Stimulated activated CD8-positive, alpha-beta memory T cell treated with anti-CD3 and anti-CD28 coated beads, Interleukin-4, amount 100 ng/mL, for 4 hours (primary cell): ENCODE measurements around the gene ASPA.
"Not testable (repeated sequence)": the region's sequence is repeated elsewhere in the genome, so short reads cannot be mapped to it uniquely, and the experiment has no call there.

Experiments used
- DNase-seq, 2 donors: peaks; one replicate each; pipeline ENCODE4 v3.0.0-alpha.2; 2020; ENCODE audit warnings: low read depth in 2 of 2, low spot score in 1 of 2

The ASPA gene

DNA sequence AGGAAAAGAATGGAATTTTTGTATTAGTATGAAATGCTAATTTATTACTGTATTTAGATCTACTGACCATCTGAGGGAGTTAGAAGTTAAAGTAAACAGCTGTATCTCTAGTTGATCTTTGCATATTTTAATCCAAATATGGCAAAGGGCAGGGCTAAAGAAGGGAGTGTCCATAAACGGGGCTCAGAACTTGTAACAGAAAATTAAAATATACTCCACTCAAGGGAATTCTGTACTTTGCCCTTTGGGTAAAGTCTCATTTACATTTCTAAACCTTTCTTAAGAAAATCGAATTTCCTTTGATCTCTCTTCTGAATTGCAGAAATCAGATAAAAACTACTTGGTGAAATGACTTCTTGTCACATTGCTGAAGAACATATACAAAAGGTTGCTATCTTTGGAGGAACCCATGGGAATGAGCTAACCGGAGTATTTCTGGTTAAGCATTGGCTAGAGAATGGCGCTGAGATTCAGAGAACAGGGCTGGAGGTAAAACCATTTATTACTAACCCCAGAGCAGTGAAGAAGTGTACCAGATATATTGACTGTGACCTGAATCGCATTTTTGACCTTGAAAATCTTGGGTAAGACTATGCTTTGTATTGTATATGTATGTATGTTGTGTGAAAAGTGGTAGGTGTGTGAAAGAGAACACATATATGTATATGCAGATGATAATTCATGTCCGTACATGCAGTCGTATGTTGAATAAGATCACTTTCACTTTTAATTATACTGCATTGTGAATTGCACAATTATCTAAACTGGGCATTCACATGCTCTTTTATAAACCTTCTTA lies at the start of gene ASPA:
Gene ASPA (plus strand): TSS at position 186 of the 799 bp plus-strand sequence. CDS start 163 bp downstream, at position 349.
- DNase-seq: no peak

DNA sequence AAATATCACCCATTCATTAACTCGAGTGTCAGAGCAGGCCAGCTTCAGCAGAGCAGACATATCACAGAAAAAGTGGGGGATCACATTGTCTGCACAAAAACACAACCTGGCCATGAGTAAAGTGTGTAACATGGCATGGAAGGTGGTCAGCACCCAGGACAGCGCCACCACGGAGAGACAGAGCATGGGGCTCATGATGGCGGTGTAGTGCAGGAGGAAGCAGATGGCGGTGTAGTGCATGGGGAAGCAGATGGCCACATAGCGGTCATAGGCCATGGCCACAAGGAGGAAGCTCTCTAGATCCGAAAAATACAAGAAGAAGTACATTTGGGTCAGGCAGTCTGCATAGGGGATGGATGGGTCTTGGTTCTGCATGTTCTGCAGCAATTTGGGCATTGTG lies 42.6 kb upstream of the ASPA start:
- not testable (repeated sequence) for DNase-seq

DNA sequence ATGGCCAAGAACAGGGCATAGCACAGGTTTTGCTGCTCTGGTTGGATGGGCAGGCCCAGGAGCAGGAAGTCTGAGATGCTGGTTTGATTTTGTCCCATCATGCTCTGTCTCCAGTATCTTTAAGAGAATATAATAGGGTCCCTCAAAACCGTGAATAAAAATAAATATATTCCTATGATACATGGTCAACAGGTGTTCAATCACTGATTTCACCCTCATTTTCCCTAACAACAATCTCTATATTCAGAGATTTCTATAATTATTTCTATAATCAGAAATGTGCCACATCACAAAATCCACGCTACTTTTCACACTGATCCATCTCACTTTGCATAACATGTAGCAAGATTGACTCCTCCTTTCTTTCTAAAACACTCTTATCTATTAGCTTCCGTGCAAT lies 42.1 kb upstream of the ASPA start, which contains the start of gene OR1E2:
Gene OR1E2 (minus strand): TSS at position 101 of the 400 bp plus-strand sequence. CDS start 0 bp downstream, at position 101.
- DNase-seq: no peak

DNA sequence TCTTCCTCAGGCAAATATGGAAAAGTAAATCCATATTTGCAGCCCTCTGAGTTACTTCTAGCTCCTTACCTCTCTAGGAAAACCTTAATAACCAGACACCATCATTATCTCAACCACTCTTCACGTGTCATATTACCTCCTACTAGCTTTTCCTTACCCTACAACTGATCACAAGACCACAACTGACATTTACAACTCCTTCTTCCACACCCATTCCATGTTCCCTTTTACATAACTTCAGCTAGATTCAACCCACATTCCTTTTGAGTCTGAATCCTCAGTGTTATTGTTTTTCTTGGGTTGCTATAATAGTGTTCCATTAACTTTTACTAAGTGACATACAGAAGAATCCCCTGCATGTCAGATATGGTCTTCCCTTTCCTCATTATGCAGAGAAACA lies 37.4 kb upstream of the ASPA start:
- DNase-seq: no peak

DNA sequence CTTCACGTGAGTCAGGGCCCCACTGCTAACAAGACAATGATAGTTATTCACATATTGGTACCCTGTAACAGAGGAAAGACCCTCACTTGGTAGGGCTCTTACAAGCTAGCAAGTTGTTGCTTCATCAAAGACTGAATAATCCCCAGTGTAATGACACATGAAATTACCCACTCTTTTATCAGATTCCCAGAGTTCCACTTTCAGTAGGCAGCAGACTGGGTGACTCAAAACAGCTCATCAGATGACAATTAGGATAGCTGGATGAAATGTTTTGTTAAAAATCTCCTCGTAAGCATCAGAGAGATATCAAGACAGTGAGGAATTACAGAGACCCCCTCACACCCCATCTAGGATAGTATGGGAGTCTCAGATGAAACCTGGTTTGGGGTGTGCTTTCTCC lies 35.3 kb upstream of the ASPA start:
- no peak for DNase-seq

DNA sequence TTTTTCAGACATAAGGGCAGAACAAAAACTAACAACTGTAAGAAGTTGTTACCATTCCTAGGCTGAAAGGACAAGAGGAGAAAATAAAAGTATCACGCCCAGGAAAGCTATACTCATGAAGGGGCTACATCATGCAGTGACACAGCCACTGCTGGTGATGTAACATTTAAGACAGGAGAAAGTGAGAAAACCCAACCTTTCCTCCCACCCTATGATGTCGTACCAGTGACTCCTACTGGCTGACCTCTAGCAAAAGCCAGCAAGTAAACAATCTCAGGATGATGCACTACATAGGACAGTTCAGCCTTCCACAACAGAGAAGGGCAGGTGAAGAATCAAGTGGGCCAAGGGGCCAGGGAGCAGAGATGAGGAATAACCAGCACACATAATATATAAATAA lies 28.2 kb upstream of the ASPA start:
- no peak for DNase-seq

DNA sequence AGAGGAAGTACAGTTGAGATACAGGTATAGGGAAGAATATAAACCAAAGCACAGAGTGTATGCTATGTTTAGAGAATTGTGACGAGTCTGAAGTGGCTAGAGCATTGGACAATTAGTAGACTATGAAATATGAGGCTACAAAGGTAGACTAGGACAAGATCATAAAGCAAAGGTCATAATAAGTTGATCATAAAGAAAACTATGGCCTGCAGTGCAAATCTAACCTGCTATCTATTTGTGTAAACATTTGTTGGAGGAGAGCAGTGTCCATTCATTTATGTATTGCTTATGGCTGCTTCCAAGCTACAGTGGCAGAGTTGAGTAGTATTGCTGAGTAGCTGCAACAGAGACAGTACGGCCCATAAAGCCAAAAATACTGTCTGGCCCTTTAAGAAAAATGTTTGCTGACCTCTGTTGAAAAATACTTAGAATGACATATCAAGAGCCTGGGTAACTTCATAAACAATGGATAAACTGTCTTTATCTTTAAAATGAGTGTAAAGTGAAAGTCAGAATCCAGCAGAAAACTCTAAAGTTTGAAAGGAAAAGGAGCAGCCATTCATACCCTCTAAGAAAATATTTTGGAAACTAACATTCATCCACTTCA lies 27.6 kb upstream of the ASPA start:
- no peak for DNase-seq

DNA sequence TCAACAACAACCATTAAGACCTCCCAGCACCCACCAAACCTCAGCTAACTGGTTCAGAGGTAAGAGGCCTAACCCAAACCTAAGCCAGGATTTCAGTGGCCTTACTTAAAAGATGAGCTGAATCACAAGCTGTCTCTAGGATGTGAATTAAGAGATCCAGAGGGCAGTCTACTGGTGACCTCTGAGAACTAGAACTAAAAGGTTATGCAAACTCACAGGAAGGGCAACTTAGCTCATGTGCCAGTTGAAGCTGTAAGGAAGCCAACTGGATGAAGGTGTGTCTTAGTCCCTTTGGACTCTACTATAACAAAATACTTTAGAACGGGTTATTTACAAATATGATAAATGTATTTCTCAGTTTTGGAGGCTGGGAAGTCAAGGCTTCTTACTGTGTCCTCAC lies 9.4 kb upstream of the ASPA start:
- DNase-seq: not testable (repeated sequence)

DNA sequence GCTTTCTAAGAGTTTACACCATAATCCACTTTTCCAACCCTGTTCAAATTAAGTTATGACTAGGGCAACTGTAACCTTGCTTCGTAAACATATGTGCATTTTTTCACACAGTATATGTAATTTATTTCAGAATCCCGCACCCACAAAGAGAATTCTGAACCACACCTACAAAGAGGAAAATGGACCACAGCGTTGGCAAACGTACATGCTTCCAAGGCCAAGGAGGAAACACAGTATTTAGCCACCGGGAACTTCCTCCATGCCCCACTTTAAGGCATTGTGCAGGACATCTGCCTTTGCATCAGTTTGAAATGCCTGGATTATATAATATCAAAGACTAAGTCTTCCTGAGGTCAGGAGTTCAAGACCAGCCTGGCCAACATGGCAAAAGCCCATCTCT lies 6.3 kb upstream of the ASPA start:
- DNase-seq: no peak

DNA sequence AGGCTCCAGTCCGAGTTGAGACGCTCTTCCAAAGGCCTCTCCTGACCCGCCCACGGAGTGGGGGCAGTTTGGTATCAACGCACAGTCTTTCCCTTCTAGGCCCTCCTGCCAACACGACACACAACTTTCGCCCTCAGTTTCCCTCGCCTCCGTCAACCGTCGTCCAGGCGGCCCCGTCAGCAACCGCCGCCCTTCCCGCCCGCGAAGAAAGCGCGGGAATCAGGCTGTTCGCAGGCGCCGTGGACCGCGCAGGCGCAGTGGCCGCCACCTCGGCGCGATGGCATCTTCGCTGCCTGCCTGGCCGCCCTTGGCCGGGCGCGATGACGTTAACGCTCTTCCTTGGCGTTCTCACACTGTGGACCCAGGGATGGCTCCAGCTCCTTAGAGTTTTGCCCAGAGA lies 4.2 kb upstream of the ASPA start, which contains the start of gene SPATA22:
Gene SPATA22 (minus strand): TSS at position 221 of the 400 bp plus-strand sequence. CDS start 2,494 bp downstream, outside the sequence.
- DNase-seq: no peak

DNA sequence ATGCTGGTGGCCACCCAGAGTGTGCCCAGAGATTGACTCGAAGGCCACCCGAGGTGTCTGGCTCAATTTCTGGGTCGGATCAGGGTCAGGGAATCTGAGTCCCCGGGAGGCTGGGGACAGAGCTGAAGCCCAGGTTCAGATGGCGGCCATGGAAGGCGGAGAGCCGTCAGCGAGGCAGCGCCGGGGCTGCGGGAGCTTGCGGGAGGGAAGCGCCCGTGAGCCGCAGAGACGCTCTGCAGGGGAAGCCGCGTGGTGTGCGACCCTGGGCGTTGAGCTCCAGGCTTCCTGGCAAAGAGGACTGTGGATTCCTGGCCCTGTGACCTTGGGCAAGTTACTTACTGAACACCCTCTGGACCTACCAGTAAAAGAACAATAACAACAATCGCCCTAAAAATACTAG lies 3.7 kb upstream of the ASPA start:
- DNase-seq: no peak

DNA sequence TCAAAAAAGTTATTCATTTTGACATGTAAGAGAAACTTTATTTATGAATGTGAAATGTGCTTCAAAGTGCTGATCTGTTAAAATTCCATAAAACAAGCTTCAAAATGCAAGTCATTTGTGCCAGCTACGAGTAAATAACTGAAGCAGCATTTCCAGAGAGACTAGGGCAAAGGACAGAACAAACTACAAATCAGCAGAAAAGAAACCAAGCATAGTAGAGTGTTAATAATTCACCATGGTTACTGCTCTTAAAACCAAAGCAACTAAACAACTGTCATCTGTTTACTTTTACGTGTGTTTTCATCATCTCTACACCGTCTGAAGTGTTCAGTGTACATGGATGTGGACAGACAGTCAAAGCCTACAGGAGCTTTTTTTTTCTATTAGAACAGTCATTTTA lies 1.6 kb upstream of the ASPA start:
- no peak for DNase-seq

DNA sequence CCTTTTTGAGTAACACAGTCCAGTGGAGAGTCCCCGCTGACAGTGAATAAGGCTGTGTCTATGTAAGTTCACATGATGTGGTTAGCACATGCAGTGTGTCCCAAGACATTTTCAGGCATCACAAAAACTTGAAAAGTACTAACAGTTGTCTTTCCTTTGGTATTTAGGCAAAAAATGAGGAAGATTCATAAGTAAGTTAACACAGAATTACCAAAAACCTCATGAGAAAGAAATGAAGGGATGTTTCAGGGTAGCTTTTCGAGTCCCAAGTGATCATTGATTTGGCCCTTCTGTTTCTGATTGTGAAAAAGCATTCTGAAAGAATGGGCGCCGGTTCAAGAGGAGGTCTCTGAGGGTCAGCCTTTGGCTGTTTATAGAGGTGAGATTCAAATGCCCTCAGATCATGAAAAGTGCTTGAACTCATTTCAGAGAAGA lies 529 bp upstream of the ASPA start:
- no peak for DNase-seq

DNA sequence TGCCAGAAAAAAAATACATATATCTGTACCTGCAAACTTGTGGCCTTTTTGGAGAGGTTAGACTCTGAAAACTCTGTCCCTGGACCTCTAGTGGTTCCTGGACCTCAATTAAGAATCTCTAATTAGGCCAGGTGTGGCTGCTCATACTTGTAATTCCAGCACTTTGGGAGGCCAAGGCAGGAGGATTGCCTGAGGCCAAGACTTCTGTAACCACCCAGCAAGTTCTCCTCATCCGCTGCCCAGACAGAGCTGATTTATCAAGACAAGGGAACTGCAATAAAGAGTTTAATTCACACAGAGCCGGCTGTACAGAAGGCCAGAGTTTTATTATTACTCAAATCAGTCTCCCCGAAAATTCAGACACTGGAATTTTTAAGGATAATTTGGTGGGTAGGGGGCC lies 4.2 kb downstream of the ASPA start:
- no peak for DNase-seq

DNA sequence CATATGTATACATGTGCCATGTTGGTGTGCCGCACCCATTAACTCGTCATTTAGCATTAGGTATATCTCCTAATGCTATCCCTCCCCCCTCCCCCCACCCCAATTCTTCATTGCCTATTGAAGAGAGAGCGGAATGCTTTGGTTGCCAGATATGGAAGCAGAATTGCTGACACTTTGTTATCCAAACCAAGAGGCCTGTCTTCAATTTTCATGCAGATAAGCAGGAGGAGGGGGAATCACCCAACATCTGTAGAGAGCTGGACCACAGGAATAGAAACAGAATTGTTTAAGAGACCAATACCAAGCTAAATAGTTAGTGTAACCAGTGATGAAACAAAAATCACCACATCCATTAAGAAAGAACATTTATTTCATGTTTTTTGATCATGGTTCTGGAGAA lies 7.1 kb downstream of the ASPA start:
- no peak for DNase-seq

DNA sequence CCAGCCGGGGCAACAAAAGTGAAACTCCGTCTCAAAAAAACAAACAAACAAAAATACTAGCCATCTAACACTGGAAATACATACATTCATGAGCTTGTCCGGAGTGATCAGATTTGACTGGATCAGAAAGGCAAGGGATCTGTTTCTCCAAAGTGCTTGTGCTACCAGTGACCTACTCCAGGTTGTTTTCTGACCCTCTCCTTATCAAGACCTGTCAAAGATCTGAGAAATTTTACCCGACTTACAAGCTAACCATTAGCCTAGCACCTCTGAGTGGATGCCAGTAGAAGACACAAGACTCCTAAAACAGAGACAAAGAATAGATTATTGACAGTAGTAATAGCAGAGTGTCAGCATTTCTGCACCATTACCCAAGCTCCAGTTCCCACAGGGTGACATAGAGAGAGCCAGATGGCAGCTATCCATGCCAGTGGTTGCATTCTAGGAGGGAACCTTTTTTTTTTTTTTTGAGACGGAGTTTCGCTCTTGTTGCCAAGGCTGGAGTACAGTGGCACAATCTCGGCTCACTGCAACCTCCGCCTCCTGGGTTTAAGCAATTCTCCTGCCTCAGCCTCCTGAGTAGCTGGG lies 9.8 kb downstream of the ASPA start:
- DNase-seq: no peak

DNA sequence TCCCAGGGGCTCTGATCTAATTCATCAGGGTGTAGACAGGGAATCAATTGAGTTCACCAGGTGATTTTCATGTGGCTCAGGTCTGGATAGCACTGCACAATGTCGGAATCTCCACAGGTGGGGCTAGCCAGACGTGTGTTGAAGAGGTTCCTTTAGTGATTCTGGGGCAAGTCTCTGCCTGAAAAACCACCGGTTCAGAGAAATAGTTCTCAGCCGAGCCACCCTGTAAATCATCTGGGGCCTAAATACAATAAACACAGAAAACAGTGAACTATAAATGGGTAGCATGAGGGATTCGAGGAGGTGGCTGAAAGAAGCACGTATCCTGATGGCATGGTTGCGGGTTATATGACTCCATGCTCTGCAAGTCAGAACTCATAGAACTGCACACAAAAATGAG lies 21.3 kb downstream of the ASPA start:
- no peak for DNase-seq

DNA sequence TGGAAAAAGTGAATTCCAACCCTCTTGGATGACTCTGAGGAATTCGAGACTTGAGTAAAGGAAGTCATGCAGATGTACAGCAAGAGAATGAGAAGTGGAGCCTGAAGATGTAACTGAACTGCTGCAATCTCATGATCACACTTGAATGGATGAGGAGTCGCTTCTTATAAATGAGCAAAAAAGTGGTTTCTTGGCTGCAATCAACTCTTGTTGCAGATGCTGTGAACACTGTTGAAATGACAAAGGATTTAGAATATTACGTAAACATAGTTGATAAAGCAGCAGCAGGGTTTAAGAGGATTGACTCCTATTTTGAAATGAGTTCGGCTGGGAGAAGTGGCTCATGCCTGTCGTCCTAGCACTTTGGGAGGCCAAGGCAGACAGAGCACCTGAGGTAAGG lies 25.5 kb downstream of the ASPA start:
- DNase-seq: no peak

DNA sequence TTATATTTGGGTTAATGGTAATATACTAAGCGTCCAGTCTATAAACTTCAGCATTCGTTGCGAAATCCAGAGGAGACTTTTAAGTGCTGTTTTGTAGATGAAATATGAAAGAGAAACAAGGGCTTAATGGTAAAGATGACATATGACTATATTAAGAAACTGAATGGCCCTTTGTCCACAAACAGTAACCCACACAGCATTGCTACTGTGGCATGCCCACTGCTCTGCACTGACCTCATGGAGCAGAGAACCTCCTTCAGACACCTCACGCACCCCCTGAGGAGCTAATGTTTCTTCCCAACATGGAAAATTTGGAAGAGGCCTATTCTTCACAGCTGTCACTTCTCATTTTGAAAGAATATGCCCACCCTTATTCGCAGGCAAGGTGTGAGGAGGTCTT lies 26.7 kb downstream of the ASPA start:
- no peak for DNase-seq

DNA sequence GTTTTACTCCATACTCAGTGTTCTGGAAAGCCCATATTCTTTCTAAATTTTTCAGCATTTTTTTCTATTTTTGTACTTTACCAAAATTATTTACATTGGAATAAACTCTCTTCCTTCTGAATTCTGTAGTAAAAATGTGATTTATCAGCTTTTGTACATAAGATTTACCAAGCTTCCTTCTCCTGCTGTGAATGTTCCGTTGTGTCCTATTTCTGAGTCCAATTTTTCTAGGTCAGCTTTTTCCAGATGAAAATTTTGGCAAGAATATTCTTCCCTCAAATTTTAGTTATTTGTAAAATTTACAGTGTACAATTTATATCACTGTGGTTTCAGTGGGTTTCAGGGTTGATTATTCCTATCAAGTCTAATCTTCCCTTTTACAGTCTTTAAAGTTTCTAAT lies 27.5 kb downstream of the ASPA start:
- no peak for DNase-seq

DNA sequence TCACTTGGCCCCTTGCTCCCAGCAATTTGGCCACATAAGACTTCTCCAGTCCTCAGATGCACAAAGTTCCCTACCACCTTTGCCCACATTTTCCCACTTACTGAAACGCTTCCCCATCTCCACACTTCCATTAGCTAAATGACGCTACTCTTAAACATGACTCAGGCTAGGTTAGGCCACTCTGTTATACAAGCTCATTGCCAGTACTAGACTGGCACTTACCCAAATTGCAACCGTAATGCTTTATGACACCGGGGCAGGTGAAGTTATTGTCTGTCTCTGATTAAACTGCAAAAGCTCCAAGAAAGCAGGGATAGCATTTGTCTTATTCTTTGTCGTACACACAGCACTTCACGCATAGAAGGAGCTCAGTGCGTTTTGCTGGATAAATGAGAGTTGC lies 29.2 kb downstream of the ASPA start:
- DNase-seq: no peak

DNA sequence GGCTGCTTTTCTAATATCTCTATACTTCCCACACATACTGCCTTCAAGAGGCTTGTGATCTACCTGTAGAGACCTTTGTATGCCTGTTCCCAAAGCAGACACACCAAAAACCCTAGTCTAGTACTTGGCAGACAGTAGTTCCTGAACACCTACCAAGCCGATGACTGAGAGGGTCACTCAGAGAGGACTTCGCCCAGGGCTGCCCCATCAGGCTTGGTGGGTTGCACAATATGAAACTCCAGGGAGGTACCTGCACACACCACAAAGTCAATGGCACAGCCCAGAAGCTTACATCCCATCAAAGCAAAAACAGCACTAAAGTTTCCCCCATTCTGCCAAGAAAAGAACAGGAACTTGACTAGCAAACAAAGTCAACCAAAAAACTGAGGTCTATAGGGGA lies 30.3 kb downstream of the ASPA start:
- DNase-seq: no peak
